ENCODE results near the gene KCNN2. TPM values are rescaled to one million over a fixed set of nuclear protein-coding genes. Genes with fewer than 3 reads are reported as not detected.

The KCNN2 gene
- total and polyA plus RNA-seq, 9 of the 15 experiments (the other 6 are each of a cell fraction or from before 2014, with no cell fraction given) = 0.07 TPM; not detected in 8

DNA sequence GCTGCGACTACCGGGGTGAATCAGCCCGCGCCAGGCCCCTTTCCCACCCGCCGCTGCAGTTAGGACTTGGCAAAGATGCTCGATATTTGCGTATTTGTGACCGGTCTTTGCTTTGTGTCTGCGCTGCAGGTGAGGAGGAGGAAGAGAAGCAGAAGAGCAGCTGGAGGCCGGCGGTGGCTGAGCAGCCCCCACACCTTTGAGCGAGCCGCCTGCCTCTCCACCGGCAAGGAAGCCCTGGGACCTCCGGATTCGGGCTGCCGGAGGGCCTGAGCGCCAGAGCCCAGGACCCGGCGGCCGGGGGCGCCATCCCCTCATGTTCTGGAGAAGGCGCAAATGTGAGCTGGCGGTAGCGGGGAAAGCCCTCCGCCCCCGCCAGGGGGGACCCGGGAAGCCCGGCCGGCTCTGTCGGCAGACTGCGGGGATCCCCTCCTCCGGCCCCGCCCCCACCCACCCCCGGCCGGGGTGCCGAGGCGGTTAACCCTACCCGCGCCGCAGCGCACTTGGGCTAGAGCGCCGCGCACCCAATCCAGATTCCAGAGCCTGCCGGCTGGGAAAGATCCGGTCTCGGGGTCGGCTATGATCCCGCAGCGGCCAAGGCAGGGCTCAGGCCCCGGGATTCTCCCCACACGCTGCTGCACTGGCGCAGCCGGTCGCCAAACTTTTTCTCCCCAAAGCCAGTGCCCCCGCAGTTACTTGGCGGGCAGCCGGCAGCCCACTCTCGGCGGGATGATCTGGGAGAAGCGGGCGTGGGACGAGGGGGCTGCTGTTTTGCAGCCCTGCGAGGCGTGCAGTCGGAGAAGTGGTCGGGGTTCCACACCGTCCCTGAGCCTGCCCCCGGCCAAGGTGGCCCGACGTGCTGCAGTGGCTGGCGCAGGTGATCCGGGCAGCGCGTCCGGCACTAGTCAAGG, 800 bp upstream of the KCNN2 start:
- Histone ChIP-seq H3K9me1 (ENCODE audit: control insufficient read depth, insufficient read depth, low read length) (no peaks in the 10 kb centered on the region), H3K79me2 (ENCODE audit: control insufficient read depth, insufficient read depth, low read length) (no peaks in the 10 kb centered on the region), H3K36me3 (ENCODE audit: control insufficient read depth, insufficient read depth, low read length) (no peaks in the 10 kb centered on the region), H3K4me3 (no peak overlapping the region), H3K9me3 (replicated peaks; ENCODE audit: control insufficient read depth, insufficient read depth, low read depth, low read length) (no peaks in the 10 kb centered on the region), H3K4me1 (replicated peaks in 1 of 2; ENCODE audit: control insufficient read depth in 2 of 2, insufficient read depth in 2 of 2, low read length in 2 of 2) (no peaks in the 10 kb centered on the region), H2AFZ (ENCODE audit: low read depth, low read length) (no peak overlapping the region), H3K4me2 (ENCODE audit: insufficient read depth, low read length) (no peak overlapping the region), H3K27ac (ENCODE audit: extremely low read depth, low read depth, low read length) (no peak overlapping the region), H3K27me3 (ENCODE audit: control insufficient read depth in 2 of 2, insufficient read depth in 2 of 2, low read length in 2 of 2) (no peaks in the 10 kb centered on the region), H4K20me1 (replicated peaks; ENCODE audit: control insufficient read depth, insufficient read depth, low read length) (no peaks in the 10 kb centered on the region), H3K9ac (ENCODE audit: insufficient read depth in 1 of 2, low read depth in 2 of 2, low read length in 2 of 2) (no peak overlapping the region)
- ATAC-seq (no peak), FAIRE-seq (no peak), DNase-seq (ENCODE audit: extremely low read depth in 1 of 4, low spot score in 3 of 4) (no peak)
- BruUV-seq (replicated peaks) = no TSS peak
- ChIA-PET CTCF (ENCODE audit: low intra/inter-chr PET ratio) (no interaction called here), POLR2A (interaction anchor here (0.6 kb wide), 1 partner anchor 750 kb away, joined by 3 read pairs; no protein-coding TSS in a partner anchor)
- WGBS (ENCODE audit: insufficient coverage, low coverage, missing lambda C conversion rate) = 6% methylated on average over 24 of the region's 78 CpGs
- intact Hi-C loops (cut with micrococcal nuclease) (no loop called here), in situ Hi-C loops (cut with MboI) (no loop called here)
- TF ChIP-seq CHD2 (IDR thresholded peaks at IDR 0.05; ENCODE audit: low read depth, low read length) = no peak
- TF ChIP-seq ZNF431 (CRISPR knock-in tag; IDR thresholded peaks at IDR 0.05) = no peak
- no peak for TF ChIP-seq ZNF407 (IDR thresholded peaks at IDR 0.05; ENCODE audit: low read depth)
- no peak for TF ChIP-seq ZC3H8 (IDR thresholded peaks at IDR 0.05)
- TF ChIP-seq ZNF165 (CRISPR knock-in tag; IDR thresholded peaks at IDR 0.05; ENCODE audit: borderline replicate concordance) = no peak
- TF ChIP-seq POLR2B (IDR thresholded peaks at IDR 0.05; ENCODE audit: low read depth, partially characterized antibody) = no peak
- TF ChIP-seq ETV5 (CRISPR knock-in tag; IDR thresholded peaks at IDR 0.05; ENCODE audit: low read depth) = no peak

Measured in K562 (cell line).